Sigmoid colon (tissue), 4 donors: Measurements from ENCODE around the gene SAMHD1.

Source experiments
- EP300 ChIP-seq, 4 donors: sonication (generic); formaldehyde crosslinking; IDR thresholded peaks; one replicate each; pipeline ENCODE4 v1.6.1; 2017; ENCODE audit warnings: antibody characterized with exemption in 4 of 4
- POLR2A ChIP-seq, 2 donors: fragments of 450-650 bp; IDR thresholded peaks; one replicate each; pipeline ENCODE4 v1.6.1; 2016; ENCODE audit warnings: antibody characterized with exemption in 2 of 2, mild to moderate bottlenecking in 2 of 2, moderate library complexity in 2 of 2
- TF ChIP-seq, protein P1 (sequence below), 4 experiments: fragments of 450-650 bp in 3 of 4; fragments of 200-600 bp in 1 of 4; IDR thresholded peaks; one replicate each; pipeline ENCODE4 v1.5.1; 2016 to 2019; ENCODE audit warnings: antibody characterized with exemption in 4 of 4, mild to moderate bottlenecking in 3 of 4, moderate library complexity in 2 of 4

DNA sequence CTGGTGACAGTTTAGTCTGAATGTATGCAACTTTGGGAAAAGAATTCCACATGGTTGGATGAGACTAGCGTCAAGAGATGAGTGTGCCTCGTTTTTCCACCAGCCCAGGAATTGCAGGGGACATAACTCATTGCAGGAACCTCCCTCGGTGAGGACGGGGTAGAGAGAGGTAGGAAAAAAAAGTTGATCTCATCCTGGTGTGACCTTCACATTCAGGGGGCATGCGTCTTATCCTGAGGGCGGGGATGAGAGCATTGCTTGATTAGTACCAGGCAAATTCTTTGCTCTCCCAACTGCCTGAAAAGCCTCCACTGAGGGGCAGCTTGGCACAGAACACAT, 63.8 kb downstream of the SAMHD1 start:
- TF ChIP-seq, protein P1, sequence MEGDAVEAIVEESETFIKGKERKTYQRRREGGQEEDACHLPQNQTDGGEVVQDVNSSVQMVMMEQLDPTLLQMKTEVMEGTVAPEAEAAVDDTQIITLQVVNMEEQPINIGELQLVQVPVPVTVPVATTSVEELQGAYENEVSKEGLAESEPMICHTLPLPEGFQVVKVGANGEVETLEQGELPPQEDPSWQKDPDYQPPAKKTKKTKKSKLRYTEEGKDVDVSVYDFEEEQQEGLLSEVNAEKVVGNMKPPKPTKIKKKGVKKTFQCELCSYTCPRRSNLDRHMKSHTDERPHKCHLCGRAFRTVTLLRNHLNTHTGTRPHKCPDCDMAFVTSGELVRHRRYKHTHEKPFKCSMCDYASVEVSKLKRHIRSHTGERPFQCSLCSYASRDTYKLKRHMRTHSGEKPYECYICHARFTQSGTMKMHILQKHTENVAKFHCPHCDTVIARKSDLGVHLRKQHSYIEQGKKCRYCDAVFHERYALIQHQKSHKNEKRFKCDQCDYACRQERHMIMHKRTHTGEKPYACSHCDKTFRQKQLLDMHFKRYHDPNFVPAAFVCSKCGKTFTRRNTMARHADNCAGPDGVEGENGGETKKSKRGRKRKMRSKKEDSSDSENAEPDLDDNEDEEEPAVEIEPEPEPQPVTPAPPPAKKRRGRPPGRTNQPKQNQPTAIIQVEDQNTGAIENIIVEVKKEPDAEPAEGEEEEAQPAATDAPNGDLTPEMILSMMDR (IDR thresholded peaks at IDR 0.05), result no peak
- TF ChIP-seq POLR2A (IDR thresholded peaks at IDR 0.05) (no peak), EP300 (IDR thresholded peaks at IDR 0.05) (no peak)
